ENCODE data around the gene HLCS. TPM values are rescaled to one million over a fixed set of nuclear protein-coding genes. Genes with fewer than 3 reads are reported as not detected.

Gene HLCS
- total and polyA plus RNA-seq, 2 donors (not counting 3 experiments of a cell fraction or from before 2014, with no cell fraction given) = 6.7 to 17.2 TPM

DNA sequence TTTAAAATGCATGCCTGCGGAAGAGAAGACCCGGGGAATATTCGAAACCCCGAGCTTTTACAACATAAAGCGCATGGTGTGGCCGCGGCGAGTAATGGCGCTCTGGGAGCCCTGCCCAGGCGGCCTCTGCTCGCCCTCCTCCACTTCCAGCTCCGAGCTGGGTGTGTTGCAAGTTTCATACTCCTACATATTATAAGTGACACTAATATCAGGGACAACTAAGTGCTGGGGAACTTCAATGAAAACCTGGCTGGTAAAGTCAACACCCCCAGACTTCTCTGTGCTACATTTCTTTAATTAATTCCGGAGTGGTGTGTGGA lies 255.8 kb downstream of the HLCS start:
- ChIA-PET POLR2A (no interaction called here), CTCF (interaction anchor here (1.0 to 2.5 kb wide), 4 partner anchors 20 to 217 kb away, joined by 3 to 14 read pairs (median 4); no protein-coding TSS in a partner anchor)
- intact Hi-C loops (cut with micrococcal nuclease) = loop anchor here (2.0 kb wide), 1 partner anchor 16 kb away; no protein-coding TSS in a partner anchor
- no peak overlapping the region for H3K4me3 ChIP-seq (replicated peaks in 1 of 3; ENCODE audit: insufficient read depth in 1 of 3, low read depth in 1 of 3, low read length in 3 of 3)
- no peak overlapping the region for H3K9ac ChIP-seq (replicated peaks; ENCODE audit: extremely low read depth, insufficient read depth, low read length)
- peak overlapping the region; percentile 9 for H3K4me2 ChIP-seq (ENCODE audit: insufficient read depth, low read length)
- no peaks in the 10 kb centered on the region for H3K36me3 ChIP-seq (ENCODE audit: control insufficient read depth in 2 of 2, extremely low read depth in 1 of 2, insufficient read depth in 2 of 2, low read length in 2 of 2)
- DNase-seq (ENCODE audit: low read depth, low spot score) (no peak), FAIRE-seq (no peak)
- BruUV-seq (replicated peaks) = no TSS peak
- no peaks in the 10 kb centered on the region for H3K9me1 ChIP-seq (replicated peaks; ENCODE audit: control insufficient read depth, extremely low read depth, insufficient read depth, low read length)
- H2AFZ ChIP-seq (ENCODE audit: low read depth, low read length) = no peak overlapping the region
- H3K9me3 ChIP-seq (replicated peaks; ENCODE audit: control insufficient read depth, insufficient read depth, low read length) = no peaks in the 10 kb centered on the region
- H4K20me1 ChIP-seq (replicated peaks; ENCODE audit: control insufficient read depth, extremely low read depth, insufficient read depth, low read length) = no peaks in the 10 kb centered on the region
- no peak overlapping the region for H3K27ac ChIP-seq (ENCODE audit: insufficient read depth, low read depth, low read length)
- H3K27me3 ChIP-seq (ENCODE audit: control insufficient read depth in 2 of 2, insufficient read depth in 2 of 2, low read length in 2 of 2) = peaks cover 82 to 99% of the 10 kb centered on the region in 2 experiments
- dilution Hi-C loops (cut with MboI; ENCODE audit: extremely low pct_ligation_motif_present, low sequenced_read_pairs) = no loop called here
- TF ChIP-seq POLR2AphosphoS5 (IDR thresholded peaks at IDR 0.05; ENCODE audit: insufficient read depth, low read depth, low read length) (no peak), EZH2 (IDR thresholded peaks at IDR 0.05; ENCODE audit: borderline replicate concordance, low read depth, low read length, severe bottlenecking) (no peak), JUN (IDR thresholded peaks at IDR 0.05; ENCODE audit: borderline replicate concordance, insufficient read depth, insufficient read length, low read depth) (no peak), POLR2A (IDR thresholded peaks at IDR 0.05; ENCODE audit: low read depth, low read length) (no peak), FOS (IDR thresholded peaks at IDR 0.05; ENCODE audit: borderline replicate concordance, insufficient read depth, low read length) (no peak), GATA2 (IDR thresholded peaks at IDR 0.05; ENCODE audit: insufficient read depth, insufficient read length, low read depth, low read length) (no peak), MYC (IDR thresholded peaks at IDR 0.05; ENCODE audit: low read depth, low read length) (no peak)
- TF ChIP-seq, protein P1, sequence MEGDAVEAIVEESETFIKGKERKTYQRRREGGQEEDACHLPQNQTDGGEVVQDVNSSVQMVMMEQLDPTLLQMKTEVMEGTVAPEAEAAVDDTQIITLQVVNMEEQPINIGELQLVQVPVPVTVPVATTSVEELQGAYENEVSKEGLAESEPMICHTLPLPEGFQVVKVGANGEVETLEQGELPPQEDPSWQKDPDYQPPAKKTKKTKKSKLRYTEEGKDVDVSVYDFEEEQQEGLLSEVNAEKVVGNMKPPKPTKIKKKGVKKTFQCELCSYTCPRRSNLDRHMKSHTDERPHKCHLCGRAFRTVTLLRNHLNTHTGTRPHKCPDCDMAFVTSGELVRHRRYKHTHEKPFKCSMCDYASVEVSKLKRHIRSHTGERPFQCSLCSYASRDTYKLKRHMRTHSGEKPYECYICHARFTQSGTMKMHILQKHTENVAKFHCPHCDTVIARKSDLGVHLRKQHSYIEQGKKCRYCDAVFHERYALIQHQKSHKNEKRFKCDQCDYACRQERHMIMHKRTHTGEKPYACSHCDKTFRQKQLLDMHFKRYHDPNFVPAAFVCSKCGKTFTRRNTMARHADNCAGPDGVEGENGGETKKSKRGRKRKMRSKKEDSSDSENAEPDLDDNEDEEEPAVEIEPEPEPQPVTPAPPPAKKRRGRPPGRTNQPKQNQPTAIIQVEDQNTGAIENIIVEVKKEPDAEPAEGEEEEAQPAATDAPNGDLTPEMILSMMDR (IDR thresholded peaks at IDR 0.05; ENCODE audit: extremely low read depth in 1 of 2, insufficient read depth in 1 of 2, low read depth in 1 of 2, low read length in 2 of 2) = no peak
- TF ChIP-seq, protein P2, sequence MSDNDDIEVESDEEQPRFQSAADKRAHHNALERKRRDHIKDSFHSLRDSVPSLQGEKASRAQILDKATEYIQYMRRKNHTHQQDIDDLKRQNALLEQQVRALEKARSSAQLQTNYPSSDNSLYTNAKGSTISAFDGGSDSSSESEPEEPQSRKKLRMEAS (IDR thresholded peaks at IDR 0.05; ENCODE audit: insufficient read depth, insufficient read length) = no peak
- H3K79me2 ChIP-seq (ENCODE audit: control insufficient read depth, insufficient read depth, low read length) = no peaks in the 10 kb centered on the region
- no peaks in the 10 kb centered on the region for H3K4me1 ChIP-seq (ENCODE audit: control insufficient read depth, extremely low read depth, insufficient read depth, low read length)

Data from endothelial cell of umbilical vein (primary cell).